Osteoblast (primary cell): Measurements from ENCODE around the gene SORBS1. TPM values are rescaled to one million over a fixed set of nuclear protein-coding genes. Genes with fewer than 3 reads are reported as not detected.

Source experiments
- DNase-seq: peaks from one replicate; pipeline ENCODE4 v3.0.0; 2011; ENCODE audit warnings: low spot score, mixed read lengths; ENCODE audit not compliant: insufficient read length; ENCODE audit errors: missing footprints
- H2AFZ ChIP-seq: 2 replicates; pipeline ENCODE4 v1.6.0; 2011; ENCODE audit warnings: mild to moderate bottlenecking, low read length
- H3K27ac ChIP-seq: 2 replicates; pipeline ENCODE4 v1.5.1; 2011; ENCODE audit warnings: mild to moderate bottlenecking, low read depth, low read length, moderate library complexity
- H3K27me3 ChIP-seq: 2 replicates; pipeline ENCODE4 v1.6.0; 2012; ENCODE audit warnings: mild to moderate bottlenecking, control low read depth, inconsistent platforms, low read length, moderate library complexity; ENCODE audit not compliant: insufficient read depth
- H3K36me3 ChIP-seq: 2 replicates; pipeline ENCODE4 v1.5.1; 2011; ENCODE audit warnings: mild to moderate bottlenecking, low read length, control low read depth, moderate library complexity; ENCODE audit not compliant: insufficient read depth
- H3K4me1 ChIP-seq: 2 replicates; pipeline ENCODE4 v1.5.1; 2011; ENCODE audit warnings: mild to moderate bottlenecking, low read length, control low read depth, moderate library complexity; ENCODE audit not compliant: insufficient read depth
- H3K4me2 ChIP-seq: 2 replicates; pipeline ENCODE4 v1.6.0; 2011; ENCODE audit warnings: mild to moderate bottlenecking, low read length; ENCODE audit not compliant: insufficient read depth
- H3K4me3 ChIP-seq: fragments of 200-600 bp; sonication (generic); 3 replicates; pipeline ENCODE4 v1.5.1; 2012; ENCODE audit warnings: mild to moderate bottlenecking, low read length, inconsistent platforms; ENCODE audit not compliant: insufficient read depth
- H3K79me2 ChIP-seq: 2 replicates; pipeline ENCODE4 v1.6.0; 2012; ENCODE audit warnings: mild to moderate bottlenecking, low read length, control low read depth, inconsistent platforms; ENCODE audit not compliant: insufficient read depth
- H3K9me3 ChIP-seq: 2 replicates; pipeline ENCODE4 v1.5.1; 2011; ENCODE audit warnings: low read depth, low read length, control low read depth
- H4K20me1 ChIP-seq: 2 replicates; pipeline ENCODE4 v1.6.0; 2012; ENCODE audit warnings: mild to moderate bottlenecking, low read length, control low read depth; ENCODE audit not compliant: insufficient read depth
- CTCF ChIP-seq: IDR thresholded peaks from 2 replicates; pipeline ENCODE4 v1.5.1; 2011; ENCODE audit warnings: mild to moderate bottlenecking, low read depth, low read length, moderate library complexity; ENCODE audit errors: extremely low read depth
- total RNA-seq: library from RNA; depleted of rRNA; stranded (reverse); fragments of >200 nt; gene quantifications from 2 replicates; pipeline ENCODE4 v1.2.3, GENCODE V29; 2012

The SORBS1 gene
- total RNA-seq, 1 donor: 0.72 TPM

- H3K4me2 ChIP-seq: no peak overlapping the region
- no peak for DNase-seq
These were observed 20.6 kb downstream of the SORBS1 start for GRCh38 chr10:95540514-95541052.

GRCh38 chr10:95539560-95540284 lies 21.4 kb downstream of the SORBS1 start:
- no peaks in the 10 kb centered on the region for H3K9me3 ChIP-seq
- H3K36me3 ChIP-seq: no peaks in the 10 kb centered on the region
- no peaks in the 10 kb centered on the region for H4K20me1 ChIP-seq
- no peak for DNase-seq
- H3K4me2 ChIP-seq: no peak overlapping the region
- H2AFZ ChIP-seq: no peak overlapping the region
- no peak for TF ChIP-seq CTCF
- H3K4me1 ChIP-seq: no peaks in the 10 kb centered on the region
- no peaks in the 10 kb centered on the region for H3K79me2 ChIP-seq
- peaks cover 2% of the 10 kb centered on the region for H3K27me3 ChIP-seq
- H3K4me3 ChIP-seq: no peak overlapping the region
- H3K27ac ChIP-seq: no peak overlapping the region

More at GRCh38 chr10:95540514-95541052, 20.6 kb downstream of the SORBS1 start:
- no peak overlapping the region for H3K4me3 ChIP-seq
- H3K4me1 ChIP-seq: no peaks in the 10 kb centered on the region
- H3K9me3 ChIP-seq: no peaks in the 10 kb centered on the region
- no peaks in the 10 kb centered on the region for H4K20me1 ChIP-seq
- TF ChIP-seq CTCF: no peak
- no peak overlapping the region for H2AFZ ChIP-seq
- no peak overlapping the region for H3K27ac ChIP-seq
- H3K79me2 ChIP-seq: no peaks in the 10 kb centered on the region
- no peaks in the 10 kb centered on the region for H3K36me3 ChIP-seq
- no peaks in the 10 kb centered on the region for H3K27me3 ChIP-seq

- Histone ChIP-seq H3K27ac (no peak overlapping the region), H3K4me2 (no peak overlapping the region), H3K27me3 (peaks cover 2% of the 10 kb centered on the region), H3K79me2 (no peaks in the 10 kb centered on the region), H3K9me3 (no peaks in the 10 kb centered on the region), H3K36me3 (no peaks in the 10 kb centered on the region), H2AFZ (no peak overlapping the region), H4K20me1 (no peaks in the 10 kb centered on the region), H3K4me3 (no peak overlapping the region), H3K4me1 (no peaks in the 10 kb centered on the region)
- no peak for DNase-seq
- TF ChIP-seq CTCF: no peak
These were observed 22.8 kb downstream of the SORBS1 start for GRCh38 chr10:95538412-95538811.

GRCh38 chr10:95537542-95537927 lies 23.6 kb downstream of the SORBS1 start:
- Histone ChIP-seq H3K9me3 (no peaks in the 10 kb centered on the region), H3K4me3 (no peak overlapping the region), H2AFZ (no peak overlapping the region), H3K4me2 (no peak overlapping the region), H3K4me1 (no peaks in the 10 kb centered on the region), H3K79me2 (no peaks in the 10 kb centered on the region), H3K27me3 (peaks cover 2% of the 10 kb centered on the region), H3K27ac (no peak overlapping the region), H3K36me3 (no peaks in the 10 kb centered on the region), H4K20me1 (no peaks in the 10 kb centered on the region)
- no peak for DNase-seq
- TF ChIP-seq CTCF: no peak
